WTC11 (cell line): Measurements from ENCODE around the gene MRPS18B.

ENCODE experiments used
- FOXP1 ChIP-seq: sonication (generic); formaldehyde crosslinking; IDR thresholded peaks from 2 replicates; pipeline ENCODE4 v1.8.0; 2022; ENCODE audit warnings: missing genetic modification reagents, mild to moderate bottlenecking, moderate library complexity, borderline replicate concordance
- NFYB ChIP-seq: sonication (generic); formaldehyde crosslinking; conservative IDR thresholded peaks from 2 replicates; pipeline ENCODE4 v1.8.0; 2022; ENCODE audit warnings: low read depth, missing genetic modification reagents
- OVOL2 ChIP-seq: fragments of 250-450 bp; sonication (Bioruptor Pico); IDR thresholded peaks from 2 replicates; pipeline ENCODE4 v1.9.0; 2021; ENCODE audit warnings: mild to moderate bottlenecking, borderline replicate concordance
- TF ChIP-seq, protein P1 (sequence below): sonication (generic); formaldehyde crosslinking; IDR thresholded peaks from 2 replicates; pipeline ENCODE4 v1.8.0; 2022; ENCODE audit warnings: mild to moderate bottlenecking, missing genetic modification reagents
- TF ChIP-seq, protein P2 (sequence below): fragments of 200-600 bp; IDR thresholded peaks from 2 replicates; pipeline ENCODE4 v1.8.0; 2022; ENCODE audit warnings: antibody characterized with exemption
- TF ChIP-seq, protein P3 (sequence below): sonication (generic); formaldehyde crosslinking; IDR thresholded peaks from 2 replicates; pipeline ENCODE4 v1.8.0; 2023; ENCODE audit warnings: mild to moderate bottlenecking, missing genetic modification reagents
- TF ChIP-seq, protein P4 (sequence below): sonication (generic); formaldehyde crosslinking; IDR thresholded peaks from 2 replicates; pipeline ENCODE4 v1.8.1; 2022; ENCODE audit warnings: low read depth, mild to moderate bottlenecking, moderate library complexity, missing genetic modification reagents, borderline replicate concordance

DNA sequence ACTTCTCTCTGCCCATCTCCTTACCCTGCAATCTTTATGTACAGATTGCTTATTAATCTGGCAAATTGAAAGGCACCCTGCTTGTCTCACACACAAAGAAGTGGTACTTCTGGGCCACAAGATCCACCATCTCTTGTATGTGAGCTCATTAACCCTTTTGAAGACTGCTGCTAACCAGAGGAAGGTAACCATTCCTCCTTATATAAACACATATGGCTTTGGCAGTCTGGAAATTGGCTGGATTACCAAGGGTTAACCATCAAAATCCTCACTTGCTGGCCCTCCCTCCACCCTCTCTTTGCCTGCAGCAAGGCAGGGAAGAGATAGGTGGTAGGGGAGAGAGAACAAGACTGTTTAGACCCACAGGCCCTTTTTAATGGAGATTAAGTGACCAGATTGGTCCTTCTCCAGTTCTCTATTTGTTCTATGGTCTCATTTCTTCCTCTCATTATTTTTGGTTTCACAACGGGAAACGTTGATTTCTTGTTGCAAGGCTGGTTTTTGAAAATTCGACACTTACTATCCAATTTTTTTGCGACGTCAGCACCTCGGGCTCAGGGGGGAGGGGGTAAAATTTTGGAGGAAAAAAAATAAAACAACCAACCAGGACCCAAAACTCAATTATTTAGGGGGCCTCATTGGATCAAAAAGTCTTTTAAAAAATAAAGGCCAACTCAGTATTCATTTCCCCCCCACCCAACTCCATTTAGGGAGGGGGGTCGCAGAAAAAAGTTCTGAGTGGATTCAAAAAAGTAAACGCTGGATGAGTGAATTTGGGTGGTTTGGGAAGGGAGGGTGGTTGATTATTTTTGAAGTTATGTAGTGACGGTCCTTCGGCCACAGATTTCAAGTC, 1.5 kb upstream of the MRPS18B start:
- TF ChIP-seq NFYB (CRISPR knock-in tag) (no peak), FOXP1 (CRISPR knock-in tag) (no peak), OVOL2 (CRISPR knock-in tag) (no peak)
- TF ChIP-seq, protein P1, sequence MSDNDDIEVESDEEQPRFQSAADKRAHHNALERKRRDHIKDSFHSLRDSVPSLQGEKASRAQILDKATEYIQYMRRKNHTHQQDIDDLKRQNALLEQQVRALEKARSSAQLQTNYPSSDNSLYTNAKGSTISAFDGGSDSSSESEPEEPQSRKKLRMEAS (CRISPR knock-in tag), result no peak
- TF ChIP-seq, protein P2, sequence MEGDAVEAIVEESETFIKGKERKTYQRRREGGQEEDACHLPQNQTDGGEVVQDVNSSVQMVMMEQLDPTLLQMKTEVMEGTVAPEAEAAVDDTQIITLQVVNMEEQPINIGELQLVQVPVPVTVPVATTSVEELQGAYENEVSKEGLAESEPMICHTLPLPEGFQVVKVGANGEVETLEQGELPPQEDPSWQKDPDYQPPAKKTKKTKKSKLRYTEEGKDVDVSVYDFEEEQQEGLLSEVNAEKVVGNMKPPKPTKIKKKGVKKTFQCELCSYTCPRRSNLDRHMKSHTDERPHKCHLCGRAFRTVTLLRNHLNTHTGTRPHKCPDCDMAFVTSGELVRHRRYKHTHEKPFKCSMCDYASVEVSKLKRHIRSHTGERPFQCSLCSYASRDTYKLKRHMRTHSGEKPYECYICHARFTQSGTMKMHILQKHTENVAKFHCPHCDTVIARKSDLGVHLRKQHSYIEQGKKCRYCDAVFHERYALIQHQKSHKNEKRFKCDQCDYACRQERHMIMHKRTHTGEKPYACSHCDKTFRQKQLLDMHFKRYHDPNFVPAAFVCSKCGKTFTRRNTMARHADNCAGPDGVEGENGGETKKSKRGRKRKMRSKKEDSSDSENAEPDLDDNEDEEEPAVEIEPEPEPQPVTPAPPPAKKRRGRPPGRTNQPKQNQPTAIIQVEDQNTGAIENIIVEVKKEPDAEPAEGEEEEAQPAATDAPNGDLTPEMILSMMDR, result no peak
- TF ChIP-seq, protein P3, sequence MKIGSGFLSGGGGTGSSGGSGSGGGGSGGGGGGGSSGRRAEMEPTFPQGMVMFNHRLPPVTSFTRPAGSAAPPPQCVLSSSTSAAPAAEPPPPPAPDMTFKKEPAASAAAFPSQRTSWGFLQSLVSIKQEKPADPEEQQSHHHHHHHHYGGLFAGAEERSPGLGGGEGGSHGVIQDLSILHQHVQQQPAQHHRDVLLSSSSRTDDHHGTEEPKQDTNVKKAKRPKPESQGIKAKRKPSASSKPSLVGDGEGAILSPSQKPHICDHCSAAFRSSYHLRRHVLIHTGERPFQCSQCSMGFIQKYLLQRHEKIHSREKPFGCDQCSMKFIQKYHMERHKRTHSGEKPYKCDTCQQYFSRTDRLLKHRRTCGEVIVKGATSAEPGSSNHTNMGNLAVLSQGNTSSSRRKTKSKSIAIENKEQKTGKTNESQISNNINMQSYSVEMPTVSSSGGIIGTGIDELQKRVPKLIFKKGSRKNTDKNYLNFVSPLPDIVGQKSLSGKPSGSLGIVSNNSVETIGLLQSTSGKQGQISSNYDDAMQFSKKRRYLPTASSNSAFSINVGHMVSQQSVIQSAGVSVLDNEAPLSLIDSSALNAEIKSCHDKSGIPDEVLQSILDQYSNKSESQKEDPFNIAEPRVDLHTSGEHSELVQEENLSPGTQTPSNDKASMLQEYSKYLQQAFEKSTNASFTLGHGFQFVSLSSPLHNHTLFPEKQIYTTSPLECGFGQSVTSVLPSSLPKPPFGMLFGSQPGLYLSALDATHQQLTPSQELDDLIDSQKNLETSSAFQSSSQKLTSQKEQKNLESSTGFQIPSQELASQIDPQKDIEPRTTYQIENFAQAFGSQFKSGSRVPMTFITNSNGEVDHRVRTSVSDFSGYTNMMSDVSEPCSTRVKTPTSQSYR (CRISPR knock-in tag), result no peak
- TF ChIP-seq, protein P4, sequence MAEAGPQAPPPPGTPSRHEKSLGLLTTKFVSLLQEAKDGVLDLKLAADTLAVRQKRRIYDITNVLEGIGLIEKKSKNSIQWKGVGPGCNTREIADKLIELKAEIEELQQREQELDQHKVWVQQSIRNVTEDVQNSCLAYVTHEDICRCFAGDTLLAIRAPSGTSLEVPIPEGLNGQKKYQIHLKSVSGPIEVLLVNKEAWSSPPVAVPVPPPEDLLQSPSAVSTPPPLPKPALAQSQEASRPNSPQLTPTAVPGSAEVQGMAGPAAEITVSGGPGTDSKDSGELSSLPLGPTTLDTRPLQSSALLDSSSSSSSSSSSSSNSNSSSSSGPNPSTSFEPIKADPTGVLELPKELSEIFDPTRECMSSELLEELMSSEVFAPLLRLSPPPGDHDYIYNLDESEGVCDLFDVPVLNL (CRISPR knock-in tag), result no peak
